Measurements from ENCODE around the gene AVPR2.

AVPR2 gene

DNA sequence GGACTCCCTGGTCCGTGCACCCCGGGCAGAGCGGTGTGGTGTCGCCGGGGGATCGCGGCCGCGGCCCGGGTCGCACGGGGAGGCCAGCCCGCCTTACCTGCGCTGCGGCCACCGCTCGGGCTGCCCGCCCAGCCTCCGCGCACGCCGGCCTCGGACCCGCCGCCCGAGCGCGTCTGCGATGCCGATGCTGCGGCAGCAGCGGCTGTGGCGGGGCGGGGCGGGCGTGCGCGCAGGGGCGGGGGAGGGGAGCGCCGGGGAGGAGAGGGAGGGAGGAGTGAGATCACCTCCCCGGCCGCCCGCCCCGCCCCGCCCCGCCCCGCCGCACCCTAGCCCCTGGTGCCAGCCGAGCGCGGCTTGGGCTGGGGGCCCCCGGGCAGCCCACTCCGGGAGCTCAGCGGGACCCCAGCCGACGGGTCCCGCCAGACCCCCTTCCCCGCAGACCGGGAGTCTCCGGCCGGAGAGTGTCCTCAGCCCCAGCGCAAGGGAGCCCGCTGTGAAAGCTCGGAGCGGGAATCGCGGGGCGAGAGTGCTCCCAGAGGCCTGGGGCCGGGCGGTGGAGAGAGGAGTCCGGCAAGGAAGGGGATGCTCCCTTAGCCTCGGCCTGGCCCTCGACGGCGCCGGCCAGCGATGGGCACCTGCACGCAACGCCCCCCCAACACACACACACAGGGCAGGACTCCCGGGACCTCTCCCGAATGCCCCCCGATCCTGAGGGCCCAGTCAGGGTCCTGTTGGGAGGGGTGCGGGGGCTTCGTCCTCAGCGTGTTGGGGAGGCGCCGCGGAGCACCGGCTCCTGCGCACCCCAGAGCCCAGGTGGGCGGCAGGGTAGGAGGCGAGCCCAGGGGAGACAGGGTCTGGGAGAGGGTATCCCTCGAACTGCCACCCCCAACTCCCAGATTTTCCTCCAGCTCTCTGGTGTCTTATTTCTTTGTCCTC is 18.2 kb upstream of the AVPR2 start, which contains the start of gene L1CAM:
Gene L1CAM, minus strand, starts transcription at position 206 of the 936 bp plus-strand sequence. CDS start 10,337 bp downstream, outside the sequence.
- peak; percentile 25 to 31 for DNase-seq (ENCODE audit: low read depth in 2 of 2)

DNA sequence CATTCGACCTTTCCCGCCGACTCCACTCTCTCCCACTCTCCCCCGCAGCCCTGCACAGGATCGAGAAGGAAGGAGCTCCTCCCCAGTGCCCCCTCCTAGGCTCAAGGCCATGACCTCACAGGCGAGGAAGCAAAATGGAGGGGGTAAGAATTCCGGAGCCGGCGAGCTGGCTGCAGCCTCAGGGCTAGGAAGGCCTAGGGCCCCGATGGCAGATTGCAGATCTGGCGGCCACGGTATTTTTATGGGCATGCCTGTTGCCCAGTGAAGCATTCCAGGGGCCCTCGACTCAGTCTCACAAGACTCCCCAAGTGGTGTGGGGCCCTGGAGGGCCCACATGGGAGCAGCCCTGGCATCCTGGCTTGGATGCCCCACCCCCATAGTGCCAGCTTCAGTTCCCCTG is 17.6 kb upstream of the AVPR2 start:
- DNase-seq (ENCODE audit: low read depth in 2 of 2): no peak

DNA sequence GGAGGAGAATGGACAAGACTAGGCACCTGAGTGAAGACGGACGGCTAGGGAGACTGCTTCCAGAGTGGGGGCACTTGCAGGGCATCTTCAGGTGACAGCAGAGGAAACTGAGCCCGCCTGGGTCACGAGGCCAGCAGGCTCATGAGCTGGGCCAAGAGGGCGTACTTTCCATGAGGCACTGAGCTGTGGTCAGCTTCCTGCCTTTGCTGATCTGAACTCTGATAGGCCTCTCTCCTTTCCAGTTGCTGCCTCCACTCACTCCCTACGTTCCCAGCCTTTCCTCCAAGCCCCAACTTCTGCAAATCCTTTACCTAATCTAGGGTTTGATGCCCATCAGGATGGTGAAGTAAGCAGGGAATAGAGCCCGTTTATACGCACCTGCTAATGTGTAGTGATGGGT is 17.1 kb upstream of the AVPR2 start:
- DNase-seq (ENCODE audit: low read depth in 2 of 2): no peak

DNA sequence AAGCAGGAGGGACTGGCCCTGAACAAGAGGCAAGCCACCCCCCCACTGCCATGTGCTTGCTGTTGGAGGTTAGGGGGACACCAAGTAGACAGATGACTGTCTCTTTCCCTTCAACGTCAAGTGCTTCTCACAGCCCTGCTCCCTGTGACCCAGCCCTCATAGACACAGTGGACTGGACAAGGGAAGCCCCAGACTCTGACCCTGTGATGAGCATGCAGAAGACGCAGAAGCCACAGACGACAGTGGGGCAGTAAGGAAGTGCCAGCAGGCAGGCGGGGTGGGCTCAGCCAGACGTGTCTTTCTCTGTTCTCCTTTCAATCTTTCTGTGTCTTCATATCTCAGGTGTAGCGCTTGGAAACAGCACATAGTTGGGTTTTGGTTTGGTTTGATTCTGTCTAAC is 16.1 kb upstream of the AVPR2 start:
- DNase-seq (ENCODE audit: low read depth in 2 of 2): no peak

DNA sequence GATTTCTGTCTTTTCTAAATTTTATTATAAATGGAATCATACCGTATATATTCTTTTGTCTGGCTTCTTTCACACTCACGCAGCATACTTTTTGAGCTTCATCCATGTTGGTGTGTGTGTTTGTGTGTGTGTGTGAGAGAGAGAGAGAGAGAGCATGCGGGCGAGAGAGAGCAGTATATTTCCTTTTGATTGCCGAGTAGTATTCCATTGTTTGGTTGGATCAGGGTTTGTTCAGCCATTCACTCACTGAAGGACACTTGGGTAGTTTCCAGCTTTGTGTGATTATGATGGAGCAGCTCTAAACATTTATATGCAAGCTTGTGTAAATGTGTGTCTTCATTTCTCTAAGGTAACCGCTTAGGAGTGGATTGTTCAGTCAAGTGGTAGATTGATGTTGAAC is 15.3 kb upstream of the AVPR2 start:
- no peak for DNase-seq (ENCODE audit: low read depth in 2 of 2)

DNA sequence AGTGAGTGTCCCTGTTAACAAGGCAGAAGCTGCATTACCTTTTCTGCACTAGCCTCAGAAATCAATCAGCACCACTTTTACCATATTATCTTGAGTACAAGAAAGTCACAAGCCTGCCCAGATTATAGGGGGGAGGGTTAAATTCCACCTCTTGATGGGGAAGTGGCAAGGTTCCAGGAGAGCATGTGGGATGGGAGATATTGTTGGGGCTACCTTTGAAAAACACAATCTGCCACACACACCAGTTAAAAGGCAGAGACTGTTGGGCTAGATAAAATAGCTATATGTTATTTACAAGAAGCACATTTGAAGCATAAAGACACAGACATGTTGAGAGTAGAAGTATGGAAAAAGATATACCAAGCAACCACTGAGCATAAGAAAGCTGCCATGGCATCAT is 6.6 kb upstream of the AVPR2 start:
- DNase-seq (ENCODE audit: low read depth in 2 of 2): no peak

DNA sequence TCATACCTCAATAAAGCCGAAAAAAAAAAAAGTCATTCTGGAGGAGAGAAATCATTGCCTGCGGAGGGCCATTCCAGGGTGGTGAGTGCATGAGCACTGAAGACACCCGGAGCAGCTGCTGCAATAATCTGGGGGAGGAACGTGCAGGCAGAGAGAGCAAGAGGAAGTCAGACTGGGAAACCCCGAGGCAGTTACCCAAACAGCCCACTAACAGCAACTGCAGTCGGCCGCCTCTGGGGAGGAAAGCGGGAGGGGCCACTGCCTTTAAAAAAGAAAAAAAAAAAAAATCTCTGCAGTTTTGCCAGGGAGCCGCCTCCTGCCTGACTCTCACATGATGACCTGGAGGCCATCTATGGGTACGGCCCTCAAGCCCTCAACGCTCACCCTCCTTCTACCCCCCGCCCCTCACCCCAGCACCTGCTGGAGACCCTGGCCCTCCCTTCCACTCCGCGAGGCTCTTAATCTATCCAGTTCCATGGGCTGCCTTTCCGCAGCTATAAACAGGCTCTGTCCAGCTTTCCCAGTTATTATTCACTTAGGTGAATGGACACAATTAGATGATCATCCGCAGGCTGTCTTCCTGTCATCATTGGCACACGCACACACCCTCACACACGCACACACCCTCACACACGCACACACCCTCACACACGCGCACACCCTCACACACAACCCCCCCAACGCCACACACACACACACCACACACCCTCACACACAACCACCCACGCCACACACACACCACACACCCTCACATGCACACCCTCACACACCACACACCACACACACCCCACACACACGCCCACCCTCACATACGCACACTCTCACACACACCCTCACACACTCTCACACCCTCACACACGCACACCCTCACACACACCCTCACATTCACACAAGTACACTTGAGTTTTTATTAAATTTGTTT is 3.4 kb upstream of the AVPR2 start:
- peak in 1 of 2 donors; percentile 52 for DNase-seq (ENCODE audit: low read depth in 2 of 2)

DNA sequence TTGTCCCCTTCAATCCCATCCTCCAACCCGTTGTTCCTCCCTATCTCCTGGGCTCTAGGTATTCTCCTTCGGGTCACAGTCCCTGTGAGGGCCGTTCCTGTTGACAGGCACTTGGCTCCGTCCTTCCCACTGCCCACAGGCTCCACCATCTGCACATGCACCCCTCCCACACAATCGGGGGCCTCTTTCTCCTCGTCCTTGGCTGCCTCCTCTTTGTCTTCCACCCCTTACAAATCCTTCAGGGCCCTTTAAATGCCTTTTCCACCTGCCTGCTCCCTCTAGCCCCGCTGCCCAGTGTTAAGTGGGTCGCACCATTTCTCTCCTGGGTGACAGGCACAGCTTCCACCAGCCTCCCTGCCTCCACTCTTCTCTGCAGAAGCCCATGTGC is 2.7 kb upstream of the AVPR2 start:
- DNase-seq (ENCODE audit: low read depth in 2 of 2): no peak

DNA sequence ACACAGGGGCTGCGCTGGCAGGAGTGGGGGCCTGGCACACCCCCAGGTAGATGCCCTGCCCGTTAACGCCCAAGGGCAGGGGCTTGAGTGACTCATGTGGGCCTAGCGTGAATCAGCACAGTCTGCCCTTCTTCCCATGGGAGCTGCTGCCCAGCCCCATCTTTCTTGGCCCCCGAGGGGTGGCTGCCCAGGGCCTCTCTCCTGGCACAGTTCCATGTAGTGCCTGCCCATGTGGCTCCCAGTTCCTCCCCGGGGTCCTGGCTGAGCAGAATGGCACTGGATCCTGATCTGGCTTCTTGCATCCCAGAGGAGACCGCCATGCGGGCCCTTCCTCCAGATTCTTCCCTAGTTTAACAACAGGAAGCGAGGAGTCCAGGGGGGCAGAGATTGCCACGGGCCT is 2.1 kb upstream of the AVPR2 start:
- no peak for DNase-seq (ENCODE audit: low read depth in 2 of 2)

DNA sequence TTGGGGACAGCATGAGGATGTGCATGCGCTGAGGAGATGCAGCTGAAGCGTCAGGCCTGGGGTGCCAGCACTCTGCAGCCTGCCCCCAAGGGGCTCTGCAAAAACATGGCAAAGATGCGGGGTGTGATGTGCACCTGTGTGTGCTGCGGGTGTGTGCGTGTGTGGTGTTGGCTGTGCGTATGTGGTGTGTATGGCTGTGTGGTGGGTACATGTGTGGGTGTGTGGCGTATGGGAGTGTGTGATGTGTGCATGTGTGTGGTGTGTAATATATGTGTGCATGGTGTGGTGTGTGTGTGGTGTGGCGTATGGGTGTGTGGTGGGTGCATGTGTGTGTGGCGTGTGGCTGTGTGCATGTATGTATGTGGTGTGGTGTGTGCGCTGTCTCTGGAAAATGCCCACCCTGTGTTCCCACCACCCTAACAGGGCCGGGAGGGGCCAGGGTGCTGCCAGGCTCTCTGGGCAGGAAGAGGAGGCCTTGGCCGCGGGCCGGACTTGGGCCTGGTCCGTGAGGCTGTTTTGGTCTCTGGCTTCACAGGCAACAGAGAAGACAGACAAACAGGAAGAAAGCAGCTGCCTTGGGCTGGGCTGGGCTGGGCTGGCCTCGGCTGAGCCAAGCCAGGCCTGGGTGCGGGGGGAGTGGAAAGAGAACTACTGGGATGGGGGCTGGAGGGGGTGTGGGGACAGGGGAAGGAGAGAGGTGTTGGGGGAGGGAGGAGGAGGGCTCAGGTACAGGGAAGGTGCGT is 1.1 kb upstream of the AVPR2 start:
- no peak for DNase-seq (ENCODE audit: low read depth in 2 of 2)

DNA sequence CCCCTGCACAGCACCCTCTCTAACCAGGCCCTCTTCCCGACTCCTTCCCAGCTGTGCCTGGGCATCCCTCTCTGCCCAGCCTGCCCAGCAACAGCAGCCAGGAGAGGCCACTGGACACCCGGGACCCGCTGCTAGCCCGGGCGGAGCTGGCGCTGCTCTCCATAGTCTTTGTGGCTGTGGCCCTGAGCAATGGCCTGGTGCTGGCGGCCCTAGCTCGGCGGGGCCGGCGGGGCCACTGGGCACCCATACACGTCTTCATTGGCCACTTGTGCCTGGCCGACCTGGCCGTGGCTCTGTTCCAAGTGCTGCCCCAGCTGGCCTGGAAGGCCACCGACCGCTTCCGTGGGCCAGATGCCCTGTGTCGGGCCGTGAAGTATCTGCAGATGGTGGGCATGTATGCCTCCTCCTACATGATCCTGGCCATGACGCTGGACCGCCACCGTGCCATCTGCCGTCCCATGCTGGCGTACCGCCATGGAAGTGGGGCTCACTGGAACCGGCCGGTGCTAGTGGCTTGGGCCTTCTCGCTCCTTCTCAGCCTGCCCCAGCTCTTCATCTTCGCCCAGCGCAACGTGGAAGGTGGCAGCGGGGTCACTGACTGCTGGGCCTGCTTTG is 1.1 kb downstream of the AVPR2 start:
- DNase-seq (ENCODE audit: low read depth in 2 of 2): no peak

DNA sequence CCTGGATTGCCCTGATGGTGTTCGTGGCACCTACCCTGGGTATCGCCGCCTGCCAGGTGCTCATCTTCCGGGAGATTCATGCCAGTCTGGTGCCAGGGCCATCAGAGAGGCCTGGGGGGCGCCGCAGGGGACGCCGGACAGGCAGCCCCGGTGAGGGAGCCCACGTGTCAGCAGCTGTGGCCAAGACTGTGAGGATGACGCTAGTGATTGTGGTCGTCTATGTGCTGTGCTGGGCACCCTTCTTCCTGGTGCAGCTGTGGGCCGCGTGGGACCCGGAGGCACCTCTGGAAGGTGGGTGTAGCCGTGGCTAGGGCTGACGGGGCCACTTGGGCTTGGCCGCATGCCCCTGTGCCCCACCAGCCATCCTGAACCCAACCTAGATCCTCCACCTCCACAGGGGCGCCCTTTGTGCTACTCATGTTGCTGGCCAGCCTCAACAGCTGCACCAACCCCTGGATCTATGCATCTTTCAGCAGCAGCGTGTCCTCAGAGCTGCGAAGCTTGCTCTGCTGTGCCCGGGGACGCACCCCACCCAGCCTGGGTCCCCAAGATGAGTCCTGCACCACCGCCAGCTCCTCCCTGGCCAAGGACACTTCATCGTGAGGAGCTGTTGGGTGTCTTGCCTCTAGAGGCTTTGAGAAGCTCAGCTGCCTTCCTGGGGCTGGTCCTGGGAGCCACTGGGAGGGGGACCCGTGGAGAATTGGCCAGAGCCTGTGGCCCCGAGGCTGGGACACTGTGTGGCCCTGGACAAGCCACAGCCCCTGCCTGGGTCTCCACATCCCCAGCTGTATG is 1.8 kb downstream of the AVPR2 start:
- no peak for DNase-seq (ENCODE audit: low read depth in 2 of 2)

DNA sequence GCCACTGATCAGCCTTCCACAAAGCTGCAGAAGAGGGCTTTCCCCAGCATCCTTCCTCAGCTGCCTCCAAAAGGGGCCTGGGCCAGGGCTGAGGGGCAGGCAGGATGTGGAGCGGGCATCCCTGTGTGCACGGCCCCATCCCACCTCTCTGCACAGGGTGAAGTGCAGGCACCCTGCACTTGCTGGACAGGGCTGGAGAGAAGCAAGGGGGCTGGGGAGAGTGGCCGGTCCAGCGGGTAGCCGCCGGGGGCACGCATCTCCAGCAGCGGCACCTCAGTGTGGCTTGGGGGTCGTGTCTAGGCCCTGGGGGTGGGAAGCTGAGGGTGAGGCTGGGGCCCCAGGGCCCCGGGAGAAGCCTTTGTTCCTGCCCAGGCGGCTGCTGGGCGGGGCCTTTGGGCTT is 3.0 kb downstream of the AVPR2 start:
- DNase-seq (ENCODE audit: low read depth in 2 of 2): no peak

DNA sequence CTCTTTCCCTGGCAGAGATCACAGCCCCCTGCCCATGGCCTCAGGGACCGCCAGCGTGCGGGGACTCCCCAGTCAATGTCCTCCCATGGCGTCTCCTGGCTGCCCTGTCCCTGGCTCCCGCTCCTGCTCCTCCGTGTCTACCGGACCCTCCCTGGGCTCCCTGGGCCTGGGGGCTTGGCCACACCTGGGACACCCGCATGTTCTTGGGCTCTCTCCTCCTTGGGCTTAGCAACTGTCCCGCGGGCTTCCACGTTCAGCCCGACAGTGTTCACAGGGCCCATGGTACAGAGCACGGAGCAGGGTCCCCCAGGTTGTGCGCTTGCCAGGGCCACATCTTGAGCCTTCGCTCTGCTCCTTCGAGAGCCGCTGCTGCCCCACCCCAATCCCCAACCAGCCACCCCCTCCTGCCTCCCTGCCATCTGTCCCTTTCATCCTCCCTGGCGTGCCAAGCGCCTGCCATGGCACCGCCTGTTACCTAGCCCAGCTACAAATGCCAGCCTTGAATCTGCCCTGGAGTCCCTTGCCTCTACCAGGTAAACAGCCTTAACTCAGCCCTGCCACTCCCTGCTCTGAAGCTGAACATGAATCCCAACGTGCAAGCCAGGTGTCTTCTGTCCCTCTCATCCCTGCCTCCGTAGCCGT is 3.9 kb downstream of the AVPR2 start:
- no peak for DNase-seq (ENCODE audit: low read depth in 2 of 2)

DNA sequence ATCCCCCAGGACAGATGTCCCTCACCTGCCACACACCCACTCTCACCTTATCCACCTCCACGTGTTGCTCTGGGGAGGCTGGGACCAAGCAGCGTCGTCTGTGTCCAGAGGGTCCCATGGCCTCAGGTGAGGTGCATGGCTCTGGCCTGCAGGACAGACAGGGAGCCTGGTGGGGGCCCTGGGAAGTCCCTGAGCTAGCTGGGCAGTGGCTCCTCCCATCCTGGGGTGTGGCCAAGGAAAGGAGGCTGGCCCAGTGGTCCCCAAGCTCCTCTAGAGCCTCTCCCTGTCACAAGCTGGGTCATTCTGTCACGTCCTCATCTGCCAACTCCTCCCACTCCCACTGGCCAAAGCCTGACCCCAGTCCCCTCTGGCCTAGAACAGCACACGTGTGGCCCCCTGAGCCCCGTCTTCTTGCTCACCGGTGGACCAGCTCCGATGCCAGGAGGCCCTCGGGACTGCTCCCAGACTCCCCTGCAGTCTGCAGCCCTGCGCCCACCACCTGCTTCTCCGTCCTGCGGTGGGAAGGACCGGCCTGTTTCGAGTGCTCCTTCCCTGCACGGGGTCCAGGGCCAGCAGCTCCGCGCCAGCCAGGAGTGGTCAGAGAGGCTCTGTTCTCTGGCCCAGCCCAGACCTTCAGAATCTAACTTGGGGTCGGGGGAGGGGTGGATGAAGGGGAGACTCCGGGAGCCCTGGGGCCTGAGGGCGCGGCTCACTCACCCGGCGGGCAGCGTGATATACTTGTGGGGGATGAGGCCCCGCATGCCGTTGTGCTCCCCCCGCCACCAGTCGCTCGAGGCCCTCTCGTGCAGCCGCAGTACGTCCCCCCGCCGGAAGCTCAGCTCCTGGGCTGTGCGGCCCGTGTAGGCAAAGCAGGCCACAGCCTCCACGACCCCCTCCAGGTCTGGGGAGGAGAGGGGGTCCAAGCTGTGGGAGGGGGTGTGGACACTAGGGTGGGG is 4.8 kb downstream of the AVPR2 start:
- no peak for DNase-seq (ENCODE audit: low read depth in 2 of 2)

DNA sequence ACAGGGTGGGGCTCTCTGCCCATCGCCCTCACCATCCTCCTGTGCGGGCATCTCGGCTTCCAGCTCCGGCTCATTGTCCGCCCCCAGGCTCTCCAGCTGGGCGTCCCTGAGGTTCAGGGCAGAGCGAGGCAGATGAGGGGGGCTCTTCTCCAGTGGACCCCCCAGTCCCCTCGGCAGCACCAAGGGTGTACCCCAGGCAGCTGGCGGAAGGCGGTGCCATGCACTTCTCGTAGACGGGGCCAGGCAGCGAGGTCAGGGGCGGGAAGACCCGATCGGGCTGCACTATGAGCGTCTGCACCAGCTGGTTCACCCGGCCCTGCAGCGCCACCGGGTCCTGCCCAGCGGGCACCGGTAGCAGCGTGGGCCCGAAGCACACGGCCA is 5.5 kb downstream of the AVPR2 start:
- DNase-seq (ENCODE audit: low read depth in 2 of 2): no peak

DNA sequence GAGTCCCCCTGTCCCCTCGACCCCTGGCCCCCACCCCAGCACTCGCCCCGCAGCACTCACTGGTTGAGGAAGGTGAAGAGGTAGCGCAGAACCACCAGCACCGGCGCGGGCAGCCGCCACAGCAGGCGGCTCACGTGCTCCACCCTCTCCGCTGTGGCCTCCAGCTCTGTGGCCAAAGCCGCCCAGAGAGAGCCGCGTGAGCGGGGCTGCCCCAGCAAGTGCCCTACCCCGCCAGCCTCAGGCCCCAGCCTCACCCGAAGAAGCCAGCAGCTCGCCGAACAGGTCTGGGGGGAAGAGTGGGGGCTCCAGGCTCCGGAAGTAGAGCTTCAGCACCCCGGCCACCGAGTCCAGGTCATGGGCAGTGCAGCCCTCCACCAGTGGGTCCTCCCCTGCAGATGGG is 6.0 kb downstream of the AVPR2 start:
- DNase-seq (ENCODE audit: low read depth in 2 of 2): no peak

DNA sequence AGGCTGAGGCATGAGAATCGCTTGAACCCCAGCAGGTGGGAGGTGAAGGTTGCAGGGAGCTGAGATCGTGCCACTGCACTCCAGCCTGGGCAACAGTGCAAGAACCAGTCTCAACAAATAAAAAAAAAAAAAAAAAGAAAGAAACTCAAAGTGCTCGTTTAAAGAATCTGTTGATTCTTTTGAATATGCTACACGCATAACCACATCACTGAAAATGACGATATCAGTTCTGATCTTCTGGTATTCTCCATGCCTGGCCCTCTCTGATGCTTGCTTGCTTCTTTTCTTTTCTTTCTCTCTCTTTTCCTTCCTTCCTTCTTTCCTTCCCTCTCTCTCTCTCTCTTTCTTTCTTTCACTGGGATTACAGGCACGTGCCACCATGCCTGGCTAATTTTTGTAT is 7.3 kb downstream of the AVPR2 start:
- DNase-seq (ENCODE audit: low read depth in 2 of 2): no peak

DNA sequence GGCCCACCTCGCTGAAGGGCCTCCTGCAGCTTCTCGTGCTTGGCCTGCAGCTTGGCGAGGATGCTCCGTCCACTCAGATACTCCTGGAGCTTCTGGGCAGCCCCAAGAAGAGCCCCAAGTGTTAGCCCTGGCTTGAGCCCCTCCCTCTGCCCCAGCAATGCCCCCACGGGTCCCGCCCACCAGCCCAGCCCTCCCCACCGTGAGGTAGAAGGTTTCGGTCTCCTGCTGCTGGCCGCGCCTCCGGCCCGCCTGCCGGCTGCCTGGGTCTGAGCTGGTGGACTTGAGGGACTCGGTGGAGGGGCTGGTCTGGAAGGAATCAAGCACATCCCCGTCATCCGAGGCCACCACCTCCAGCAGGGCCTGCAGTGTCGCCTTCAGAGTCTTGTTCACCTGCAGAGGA is 8.7 kb downstream of the AVPR2 start:
- DNase-seq (ENCODE audit: low read depth in 2 of 2): no peak

All from stimulated activated CD4-positive, alpha-beta T cell treated with anti-CD3 and anti-CD28 coated beads, Interleukin-1b, Interleukin-23, amount 100 ng/mL, for 4 hours (primary cell).